ENCODE measurements around the gene ANKS3. TPM values are rescaled to one million over a fixed set of nuclear protein-coding genes. Genes with fewer than 3 reads are reported as not detected.

Gene ANKS3
- total and polyA plus RNA-seq, 2 of the 8 experiments (the other 6 are each of a cell fraction or from before 2014, with no cell fraction given) = 15.5 to 23.9 TPM

DNA sequence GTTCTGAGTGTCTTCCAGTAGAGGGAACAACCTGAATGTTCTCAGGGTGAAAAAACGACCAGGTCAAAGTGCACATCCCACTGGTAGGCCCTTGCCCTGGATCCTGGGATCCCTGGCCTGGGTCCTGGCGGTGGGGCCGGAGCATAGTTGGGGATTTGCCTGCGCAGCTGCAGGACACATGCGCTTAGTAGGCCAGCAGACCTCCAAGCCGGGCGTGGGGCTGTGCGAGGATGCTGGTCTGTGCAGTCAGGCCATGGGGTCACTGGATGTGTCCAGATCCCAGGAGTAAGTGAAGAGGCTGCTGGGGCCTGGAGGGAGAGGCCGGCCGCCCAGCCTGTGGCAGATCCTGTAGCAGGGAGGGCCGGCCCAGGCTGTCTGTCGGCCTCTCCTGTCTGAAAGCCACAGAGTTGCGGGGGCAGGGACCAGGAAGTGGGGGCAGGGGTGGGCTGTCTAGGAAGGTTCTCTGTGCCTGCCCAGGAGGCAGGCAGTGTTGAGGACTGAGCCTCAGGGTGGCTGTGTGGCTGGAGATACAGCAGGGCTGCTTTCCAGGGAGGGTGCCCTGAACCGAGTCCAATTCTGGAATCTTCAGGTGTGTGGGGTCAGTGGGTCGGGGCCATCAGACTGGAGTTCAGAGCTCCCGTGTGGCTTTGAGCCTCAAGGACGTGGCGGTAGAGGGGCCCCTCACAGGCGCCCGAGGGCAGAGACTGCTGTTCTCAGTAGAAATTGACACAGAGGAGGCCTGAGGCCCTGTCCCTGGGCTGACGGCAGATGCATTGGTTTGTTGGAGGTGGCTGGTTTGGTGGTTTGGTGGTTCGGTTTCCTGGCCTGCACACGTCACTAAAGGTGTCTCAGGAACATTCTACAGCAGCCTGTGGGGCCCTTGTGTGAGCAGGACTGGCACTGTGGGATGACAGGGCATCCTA is 57.9 kb downstream of the ANKS3 start (continued):
- TF ChIP-seq GABPA (IDR thresholded peaks at IDR 0.05; ENCODE audit: borderline replicate concordance, insufficient read depth, low read length) = no peak
- no peak for TF ChIP-seq SP1 (IDR thresholded peaks at IDR 0.05; ENCODE audit: low read depth, low read length)
- TF ChIP-seq, protein P1, sequence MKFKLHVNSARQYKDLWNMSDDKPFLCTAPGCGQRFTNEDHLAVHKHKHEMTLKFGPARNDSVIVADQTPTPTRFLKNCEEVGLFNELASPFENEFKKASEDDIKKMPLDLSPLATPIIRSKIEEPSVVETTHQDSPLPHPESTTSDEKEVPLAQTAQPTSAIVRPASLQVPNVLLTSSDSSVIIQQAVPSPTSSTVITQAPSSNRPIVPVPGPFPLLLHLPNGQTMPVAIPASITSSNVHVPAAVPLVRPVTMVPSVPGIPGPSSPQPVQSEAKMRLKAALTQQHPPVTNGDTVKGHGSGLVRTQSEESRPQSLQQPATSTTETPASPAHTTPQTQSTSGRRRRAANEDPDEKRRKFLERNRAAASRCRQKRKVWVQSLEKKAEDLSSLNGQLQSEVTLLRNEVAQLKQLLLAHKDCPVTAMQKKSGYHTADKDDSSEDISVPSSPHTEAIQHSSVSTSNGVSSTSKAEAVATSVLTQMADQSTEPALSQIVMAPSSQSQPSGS (IDR thresholded peaks at IDR 0.05; ENCODE audit: low read length) = no peak
- no peak for TF ChIP-seq BRCA1 (IDR thresholded peaks at IDR 0.05; ENCODE audit: low read depth, low read length)

Data from H1 (cell line).